SH-SY5Y (cell line): Measurements from ENCODE around the gene ADGRE3.

Source experiments
- GATA2 ChIP-seq: IDR thresholded peaks from 2 replicates; pipeline ENCODE4 v1.6.1; 2011; ENCODE audit warnings: mild to moderate bottlenecking, low read depth, low read length
- GATA3 ChIP-seq: IDR thresholded peaks from 2 replicates; pipeline ENCODE4 v1.6.1; 2011; ENCODE audit warnings: low read depth, mild to moderate bottlenecking, low read length, moderate library complexity

ADGRE3 gene

DNA sequence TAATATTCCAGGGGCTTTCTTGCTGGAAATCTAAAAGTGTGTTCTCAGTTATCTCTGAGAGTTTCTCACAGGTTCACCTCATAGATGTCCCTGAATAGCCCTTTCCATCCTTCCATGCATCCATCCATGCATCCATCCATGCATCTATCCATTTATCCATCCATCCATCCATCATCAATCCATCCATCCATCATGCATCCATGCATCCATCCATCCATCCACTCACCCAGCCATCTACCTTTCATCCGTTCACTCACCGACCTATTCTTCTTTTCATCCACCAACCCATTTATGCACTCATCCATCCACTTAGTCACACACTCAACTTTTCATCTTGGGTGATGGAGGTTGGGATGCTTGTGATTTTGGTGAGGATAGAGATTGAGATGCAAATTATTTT lies 7.4 kb upstream of the ADGRE3 start:
- no peak for TF ChIP-seq GATA3
- TF ChIP-seq GATA2, result no peak

DNA sequence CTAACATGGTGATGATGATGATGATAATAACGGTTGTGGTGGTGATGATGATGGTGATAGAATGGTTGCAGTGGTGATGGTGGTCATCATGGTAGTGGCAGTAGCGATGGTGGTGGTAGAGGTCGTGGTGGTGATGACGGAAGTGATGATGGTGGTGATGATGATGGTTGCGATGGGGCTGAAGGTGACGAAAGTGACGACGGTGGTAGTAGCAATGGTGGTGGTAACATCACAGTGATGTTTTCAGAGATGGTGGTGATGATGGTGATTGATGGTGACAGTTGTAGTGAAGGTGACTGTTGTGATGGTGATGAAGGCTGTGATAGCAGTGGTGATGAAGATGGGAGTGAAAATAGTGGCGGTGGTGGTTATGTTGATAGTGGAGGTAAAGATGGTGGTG lies 3.6 kb upstream of the ADGRE3 start:
- TF ChIP-seq GATA2, result no peak

DNA sequence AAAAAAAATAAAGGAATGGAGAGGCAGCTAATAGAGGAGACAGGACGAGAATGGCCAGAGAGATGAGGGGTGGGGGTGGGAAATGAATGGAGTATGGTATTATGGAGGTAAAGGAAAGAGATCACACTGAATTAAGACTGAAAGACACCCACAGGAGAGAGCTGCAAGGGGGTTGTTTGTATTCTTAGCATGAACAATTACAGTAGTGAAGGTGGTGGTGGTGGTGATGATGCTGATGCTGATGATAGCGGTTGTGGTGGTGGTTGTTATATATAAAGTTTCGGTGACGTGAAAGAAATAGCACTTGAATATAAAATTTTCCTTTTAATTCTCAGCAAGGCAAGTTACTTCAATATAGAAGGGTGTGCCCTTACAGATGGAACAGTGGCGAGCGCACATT lies 2.8 kb upstream of the ADGRE3 start:
- no peak for TF ChIP-seq GATA3

DNA sequence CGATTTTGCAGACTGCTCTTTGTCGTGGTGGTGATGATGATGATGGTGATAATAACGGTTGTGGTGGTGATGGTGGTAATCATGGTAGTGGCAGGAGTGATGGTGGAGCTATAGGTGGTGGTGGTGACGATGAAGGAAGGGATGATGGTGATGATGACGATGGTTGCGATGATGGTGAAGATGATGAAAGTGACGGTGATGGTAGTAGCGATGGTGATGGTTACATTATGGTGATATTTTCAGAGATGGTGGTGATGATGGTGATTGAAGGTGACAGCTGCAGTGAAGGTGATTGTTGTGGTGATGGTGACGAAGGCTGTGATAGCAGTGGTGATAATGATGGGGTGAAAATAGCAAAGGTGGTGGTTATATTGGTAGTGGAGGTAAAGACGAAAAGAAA lies 2.1 kb upstream of the ADGRE3 start:
- TF ChIP-seq GATA3, result no peak
- TF ChIP-seq GATA2, result no peak

DNA sequence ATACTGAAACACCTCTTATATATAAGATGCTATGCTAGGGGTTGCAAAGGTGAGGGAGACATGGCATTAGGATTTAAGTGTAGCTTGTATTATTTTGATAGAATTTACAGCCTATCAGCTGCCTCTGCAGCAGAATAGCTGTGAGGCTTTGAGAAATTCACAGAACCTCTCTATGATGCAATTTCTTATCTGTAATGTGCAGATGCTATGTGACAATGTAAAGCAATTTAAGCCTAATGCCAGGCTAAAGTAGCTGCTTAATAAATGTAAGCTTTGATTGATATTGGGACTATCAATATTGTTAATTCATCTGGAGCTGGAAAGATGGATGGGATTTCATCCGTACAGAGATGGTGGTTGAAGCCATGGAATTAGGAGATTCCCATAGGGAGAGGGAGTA lies 1.6 kb downstream of the ADGRE3 start:
- TF ChIP-seq GATA3, result no peak
- TF ChIP-seq GATA2, result no peak

DNA sequence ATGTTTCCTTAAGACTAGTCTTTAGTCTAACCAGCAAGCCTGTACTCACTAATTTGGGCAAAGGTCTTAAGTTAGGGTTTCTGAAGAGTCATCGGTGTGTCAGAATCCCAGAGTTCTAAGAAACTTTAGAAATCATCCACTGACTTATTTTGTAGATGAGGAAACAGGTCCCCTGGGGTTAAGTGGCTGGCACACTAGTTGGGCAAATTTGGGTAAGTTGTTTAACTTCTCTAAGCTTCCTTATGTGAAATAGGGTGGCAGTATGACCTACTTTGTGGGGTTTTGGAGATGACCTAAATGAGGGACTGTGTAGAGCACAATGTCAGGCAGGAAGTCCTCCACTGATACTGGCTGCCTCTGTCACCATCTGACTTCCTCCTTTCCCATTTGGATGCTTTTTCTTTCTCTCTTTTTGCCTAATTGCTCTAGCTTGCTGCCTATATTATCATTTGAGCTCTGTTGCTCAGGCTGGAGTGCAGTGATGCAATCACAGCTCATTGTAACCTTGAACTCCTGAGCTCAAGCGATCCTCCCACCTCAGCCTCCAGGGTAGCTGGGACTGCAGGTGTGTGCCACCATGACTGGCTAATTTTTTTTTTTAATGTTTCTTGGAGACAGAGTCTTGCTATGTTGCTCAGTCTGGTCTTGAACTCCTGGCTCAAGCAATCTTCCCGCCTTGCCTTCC lies 2.3 kb downstream of the ADGRE3 start:
- no peak for TF ChIP-seq GATA2
- TF ChIP-seq GATA3, result no peak

DNA sequence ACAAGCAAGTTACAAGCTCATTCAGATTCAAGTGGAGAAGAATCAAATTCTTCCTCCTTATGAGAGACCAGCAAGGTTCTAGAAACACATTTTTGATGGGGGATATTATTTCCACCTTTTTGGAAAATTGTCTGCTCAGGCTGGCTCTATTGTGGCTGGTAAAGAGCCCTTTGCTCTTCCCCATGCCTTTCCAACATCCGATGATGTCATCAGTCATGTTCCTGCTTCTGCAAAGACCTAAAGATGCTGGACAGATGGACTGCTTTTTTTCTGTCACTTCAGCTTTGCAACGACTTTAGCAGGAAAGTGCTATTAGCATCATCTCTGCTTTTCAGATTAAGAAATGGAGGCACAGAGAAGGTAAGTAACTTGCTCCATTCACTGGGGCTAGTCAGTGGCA lies 4.2 kb downstream of the ADGRE3 start:
- TF ChIP-seq GATA3 (no peak), GATA2 (no peak)

DNA sequence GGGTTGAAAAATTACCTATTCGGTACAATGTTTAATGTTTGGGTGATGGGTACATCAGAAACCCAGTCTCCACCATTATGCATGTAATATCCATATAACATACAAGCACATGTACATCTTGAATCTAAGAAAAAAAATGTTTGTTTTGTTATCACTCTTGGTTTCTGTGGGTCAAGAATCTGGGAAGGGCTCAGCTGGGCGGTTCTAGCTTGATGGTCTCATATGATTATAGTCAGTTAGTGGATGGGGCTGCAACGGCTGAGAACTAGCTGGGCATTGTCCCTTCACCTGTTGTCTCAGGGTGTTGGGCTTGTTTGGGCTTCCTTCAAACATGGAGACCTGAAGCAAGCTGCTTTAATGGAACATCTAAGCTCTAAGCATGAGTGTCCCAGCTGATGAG lies 4.7 kb downstream of the ADGRE3 start:
- TF ChIP-seq GATA3 (no peak), GATA2 (no peak)

DNA sequence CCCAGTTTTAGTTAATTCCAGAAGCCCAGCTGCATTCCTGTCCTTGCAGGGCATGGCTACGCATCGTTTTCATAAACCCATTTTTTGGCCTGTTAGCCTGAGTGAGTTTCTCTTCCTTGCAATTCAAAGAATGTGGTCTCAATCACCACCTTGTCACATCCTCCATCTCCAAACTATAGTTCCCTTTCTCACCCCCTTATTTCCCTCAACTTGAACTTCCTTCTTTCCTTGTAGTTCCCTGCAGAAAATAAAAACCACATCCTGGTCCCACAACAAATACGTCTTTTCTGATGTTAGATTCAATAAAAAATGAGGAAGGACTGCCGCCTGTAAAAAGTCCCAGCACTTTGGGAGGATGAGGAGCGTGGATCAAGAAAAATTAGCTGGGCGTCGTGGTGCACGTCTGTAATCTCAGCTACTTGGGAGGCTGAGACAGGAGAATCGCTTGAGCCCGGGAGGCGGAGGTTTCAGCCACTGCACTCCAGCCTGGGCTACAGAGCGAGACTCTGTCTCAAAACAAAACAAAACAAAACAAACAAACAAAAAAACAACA lies 13.2 kb downstream of the ADGRE3 start:
- TF ChIP-seq GATA3, result no peak
- TF ChIP-seq GATA2, result no peak

DNA sequence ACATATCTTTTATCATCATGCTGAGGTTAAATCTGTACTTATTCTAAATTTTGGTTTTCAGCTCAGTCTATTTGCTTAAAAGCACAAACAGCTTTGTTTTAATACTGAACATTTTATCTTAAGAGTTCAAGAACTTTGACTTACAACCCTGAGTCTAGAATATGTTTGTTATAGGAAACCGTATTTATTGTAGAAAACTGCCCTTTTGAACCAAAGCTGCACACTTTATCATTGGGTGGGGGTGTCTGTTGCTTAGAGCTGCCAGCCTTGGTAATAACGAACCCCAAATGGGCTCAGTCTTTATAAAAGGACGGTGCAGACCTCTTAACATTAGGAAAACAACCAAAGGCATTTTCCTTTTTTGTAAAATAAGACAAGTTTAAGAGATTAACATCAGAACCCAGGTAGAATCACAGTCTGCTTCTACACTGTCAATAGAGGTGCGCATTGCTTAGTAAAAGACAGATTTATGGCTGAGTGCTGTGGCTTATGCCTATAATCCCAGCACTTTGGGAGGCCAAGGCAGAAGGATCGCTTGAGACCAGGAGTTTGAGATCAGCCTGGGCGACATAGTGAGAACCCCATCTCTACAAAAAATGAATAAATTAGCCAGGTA lies 14.7 kb downstream of the ADGRE3 start:
- TF ChIP-seq GATA3, result no peak
- no peak for TF ChIP-seq GATA2

DNA sequence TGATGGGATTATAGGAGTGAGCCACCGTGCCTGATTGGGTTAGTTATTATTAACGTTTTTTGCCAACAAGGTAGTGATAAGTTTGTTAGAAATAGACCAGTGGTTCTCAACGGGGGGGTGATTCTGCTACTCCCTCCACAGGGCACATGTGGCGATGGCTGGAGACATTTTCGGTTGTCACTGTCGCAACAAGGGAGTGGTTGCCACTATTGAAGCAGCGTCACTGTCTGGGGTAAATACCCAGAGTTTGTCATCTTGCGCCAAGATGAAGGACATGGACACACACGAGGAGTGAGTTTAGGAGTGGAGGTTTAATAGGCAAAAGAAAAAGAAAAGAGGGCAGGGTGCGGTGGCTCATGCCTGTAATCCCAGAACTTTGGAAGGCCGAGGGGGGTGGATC lies 18.9 kb downstream of the ADGRE3 start:
- TF ChIP-seq GATA2 (no peak), GATA3 (no peak)

DNA sequence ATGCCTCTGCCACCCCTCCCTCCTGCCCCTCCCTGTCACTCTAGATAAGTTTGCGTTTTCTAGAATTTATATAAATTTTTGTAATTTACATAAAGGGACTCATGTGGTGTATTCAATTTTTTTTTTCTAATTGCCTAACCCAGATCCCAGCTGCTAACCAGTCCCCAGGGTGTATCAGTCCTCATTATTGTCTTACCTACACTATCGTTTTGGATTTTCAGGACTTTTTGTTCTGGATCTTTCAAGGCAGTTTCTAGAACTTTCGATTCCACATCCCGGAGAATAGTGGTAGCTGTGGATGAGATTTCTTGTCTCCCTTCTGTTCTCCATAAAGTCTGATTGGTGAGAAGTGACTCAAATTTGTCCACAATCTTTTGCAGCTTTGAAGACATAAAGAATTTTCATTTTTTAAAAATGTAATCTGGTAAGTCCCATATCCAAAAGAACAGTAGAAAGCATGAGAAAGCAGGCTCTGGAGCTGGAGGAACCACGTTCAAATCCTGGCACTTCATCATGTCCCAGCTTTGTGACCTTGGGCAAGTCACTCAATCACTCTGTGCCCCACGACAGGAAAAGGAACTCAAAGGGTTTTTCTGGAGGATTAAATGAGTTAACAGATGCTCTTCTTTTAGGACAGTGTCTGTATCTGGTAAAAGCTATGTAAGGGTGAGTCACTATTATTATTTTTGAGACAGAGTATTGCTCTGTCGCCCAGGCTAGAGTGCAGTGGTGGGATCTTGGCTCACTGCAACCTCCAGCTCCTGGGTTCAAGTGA lies 19.7 kb downstream of the ADGRE3 start:
- TF ChIP-seq GATA3, result no peak
- TF ChIP-seq GATA2, result no peak

DNA sequence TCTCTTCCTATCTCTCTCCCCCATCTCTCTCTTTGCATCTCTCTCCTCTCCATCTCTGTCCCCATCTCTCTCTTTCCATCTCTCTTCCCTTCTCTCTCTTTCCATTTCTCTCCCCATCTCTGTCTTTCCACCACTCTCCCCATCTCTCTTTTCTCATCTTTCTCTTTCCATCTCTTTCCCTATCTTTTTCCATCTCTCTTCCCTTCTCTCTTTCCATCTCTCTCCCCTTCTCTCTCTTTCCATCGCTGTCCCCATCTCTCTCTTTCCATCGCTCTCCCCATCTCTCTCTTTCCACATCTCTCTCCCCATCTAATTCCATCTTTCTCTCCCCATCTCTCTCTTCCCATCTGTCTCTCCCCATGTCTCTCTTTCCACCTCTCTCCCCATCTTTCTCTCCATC lies 24.5 kb downstream of the ADGRE3 start:
- TF ChIP-seq GATA2 (no peak), GATA3 (no peak)

DNA sequence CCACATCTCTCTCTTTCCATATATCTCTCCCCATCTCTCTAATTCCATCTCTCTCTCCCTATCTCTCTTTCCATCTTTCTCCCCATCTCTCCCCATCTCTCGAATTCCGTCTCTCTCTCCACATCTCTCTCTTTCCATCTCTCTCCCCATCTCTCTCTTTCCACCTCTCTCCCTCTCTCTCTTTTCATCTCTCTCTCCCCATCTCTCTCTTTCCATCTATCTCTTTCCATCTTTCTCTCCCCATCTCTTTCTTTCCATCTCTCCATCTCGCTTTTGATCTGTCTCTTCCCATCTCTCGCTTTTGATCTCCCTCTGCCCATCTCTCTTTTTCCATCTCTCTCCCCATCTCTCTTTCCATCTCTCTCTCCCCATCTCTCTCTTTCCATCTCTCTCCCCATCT lies 25.6 kb downstream of the ADGRE3 start:
- no peak for TF ChIP-seq GATA3
- TF ChIP-seq GATA2, result no peak

DNA sequence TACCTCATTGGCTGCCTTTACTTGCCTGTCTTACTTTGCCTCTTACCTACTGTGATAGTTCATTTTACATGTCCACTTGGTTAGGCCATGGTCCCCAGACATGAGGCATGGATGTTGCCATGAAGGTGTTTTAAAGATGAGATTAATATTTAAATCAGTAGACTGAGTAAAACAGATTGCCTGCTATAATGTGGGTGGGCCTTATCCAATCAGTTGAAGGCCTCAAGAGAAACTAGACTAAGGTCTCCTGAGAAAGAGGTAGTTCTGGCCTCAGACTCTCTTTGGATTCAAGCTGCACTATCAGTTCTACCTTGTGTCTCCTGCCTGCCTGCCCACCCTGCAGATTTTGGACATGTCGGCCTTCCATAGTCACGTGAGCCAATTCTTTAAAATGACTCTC lies 26.1 kb downstream of the ADGRE3 start:
- TF ChIP-seq GATA3, result no peak
- no peak for TF ChIP-seq GATA2
